K562 (cell line): ENCODE measurements around the gene CFAP54. TPM values are rescaled to one million over a fixed set of nuclear protein-coding genes. Genes with fewer than 3 reads are reported as not detected.

Experiments
- ATAC-seq: fragments of 200-7000 bp; cut with Tn5 transposase; 3 replicates; pipeline ENCODE4 v1.9.1; 2020; ENCODE audit warnings: moderate library complexity
- BruUV-seq: library from RNA; stranded (reverse); fragments of 400-500 nt; replicated peaks from 2 replicates; lab custom pipeline; 2021; lab: Mats Ljungman, UMichigan
- CTCF ChIA-PET: fragments of 300-600 bp; formaldehyde crosslinking; extraction: SDS; loops from one replicate; lab custom pipeline; 2021; ENCODE audit warnings: low intra/inter-chr PET ratio; lab: Yijun Ruan, JAX
- POLR2A ChIA-PET: fragments of 300-600, 350-650 bp; sonication (Branson Sonifier 250); formaldehyde crosslinking; extraction: SDS; loops from one replicate; lab custom pipeline; 2021; ENCODE audit warnings: antibody characterized with exemption, inconsistent platforms; lab: Yijun Ruan, JAX
- DNase-seq, 4 experiments: peaks; one replicate each; pipeline versions ENCODE4 v3.0.0 to v3.0.0-alpha.2; 2011 to 2018; ENCODE audit warnings: low spot score in 3 of 4, mixed read lengths in 3 of 4; ENCODE audit errors: extremely low read depth in 1 of 4
- FAIRE-seq: peaks from 2 replicates; lab custom pipeline; 2011; peaks lifted over from hg19 to GRCh38; lab: Jason Lieb, UNC
- H2AFZ ChIP-seq: 2 replicates; pipeline ENCODE4 v1.6.0; 2011; ENCODE audit warnings: low read depth, low read length, control low read depth, inconsistent platforms
- H3K27ac ChIP-seq: fragments of 200-600 bp; 3 replicates; pipeline ENCODE4 v1.8.0; 2011; ENCODE audit warnings: low read depth, mild to moderate bottlenecking, control low read depth, inconsistent platforms, low read length, moderate library complexity, mixed read lengths; ENCODE audit errors: extremely low read depth
- H3K27me3 ChIP-seq, 2 experiments: fragments of 300-600 bp in 1 of 2; 2 replicates in 1 of 2; 3 replicates in 1 of 2; pipeline versions ENCODE4 v1.6.0 to v1.8.0; 2011; ENCODE audit warnings: inconsistent platforms in 2 of 2, low read length in 2 of 2, mild to moderate bottlenecking in 1 of 2, mixed read lengths in 1 of 2, moderate library complexity in 1 of 2; ENCODE audit not compliant: control insufficient read depth in 2 of 2, insufficient read depth in 2 of 2
- H3K36me3 ChIP-seq: fragments of 300-600 bp; 3 replicates; pipeline ENCODE4 v1.8.0; 2011; ENCODE audit warnings: mild to moderate bottlenecking, low read length, inconsistent platforms; ENCODE audit not compliant: control insufficient read depth, insufficient read depth
- H3K4me1 ChIP-seq, 2 experiments: fragments of 200-600 bp in 1 of 2; replicated peaks in 1 of 2; 2 replicates in 1 of 2; 3 replicates in 1 of 2; pipeline versions ENCODE4 v1.5.1 to v1.8.0; 2011; ENCODE audit warnings: inconsistent platforms in 2 of 2, low read length in 2 of 2, mild to moderate bottlenecking in 1 of 2, mixed read lengths in 1 of 2, moderate library complexity in 1 of 2; ENCODE audit not compliant: control insufficient read depth in 2 of 2, insufficient read depth in 2 of 2
- H3K4me2 ChIP-seq: 2 replicates; pipeline ENCODE4 v1.6.1; 2011; ENCODE audit warnings: low read length, control low read depth, inconsistent platforms, mixed read lengths; ENCODE audit not compliant: insufficient read depth
- H3K4me3 ChIP-seq: fragments of 200-600 bp; sonication (generic), shearing (Covaris generic); 2 replicates; pipeline ENCODE4 v1.5.1; 2016; ENCODE audit warnings: control low read depth, inconsistent platforms
- H3K79me2 ChIP-seq: fragments of 200-600 bp; 3 replicates; pipeline ENCODE4 v1.8.0; 2011; ENCODE audit warnings: low read length, inconsistent platforms; ENCODE audit not compliant: control insufficient read depth, insufficient read depth
- H3K9ac ChIP-seq, 2 experiments: 2 replicates each; pipeline versions ENCODE4 v1.6.0 to v1.6.1; 2011; ENCODE audit warnings: low read depth in 2 of 2, low read length in 2 of 2, control low read depth in 1 of 2, inconsistent platforms in 1 of 2, mild to moderate bottlenecking in 1 of 2, mixed read lengths in 1 of 2; ENCODE audit not compliant: insufficient read depth in 1 of 2
- H3K9me1 ChIP-seq: one replicate; pipeline ENCODE4 v1.6.0; 2011; ENCODE audit warnings: inconsistent platforms, mild to moderate bottlenecking, low read length, moderate library complexity; ENCODE audit not compliant: control insufficient read depth, insufficient read depth
- H3K9me3 ChIP-seq: replicated peaks from 2 replicates; pipeline ENCODE4 v1.5.1; 2011; ENCODE audit warnings: low read depth, low read length, inconsistent platforms; ENCODE audit not compliant: control insufficient read depth, insufficient read depth
- H4K20me1 ChIP-seq: replicated peaks from 2 replicates; pipeline ENCODE4 v1.6.1; 2011; ENCODE audit warnings: low read length, inconsistent platforms, mixed read lengths; ENCODE audit not compliant: control insufficient read depth, insufficient read depth
- ASH1L ChIP-seq: fragments of 450-650 bp; IDR thresholded peaks from 2 replicates; pipeline ENCODE4 v1.6.1; 2018; ENCODE audit warnings: borderline replicate concordance, mild to moderate bottlenecking, low read depth; ENCODE audit not compliant: partially characterized antibody
- CHD1 ChIP-seq: fragments of 200-600 bp; sonication (generic); IDR thresholded peaks from one replicate; pipeline ENCODE4 v1.6.1; 2012; ENCODE audit warnings: mild to moderate bottlenecking, moderate library complexity, low read length, inconsistent platforms
- CREB3 ChIP-seq: fragments of 450-650 bp; conservative IDR thresholded peaks from 2 replicates; pipeline ENCODE4 v1.6.1; 2016; ENCODE audit warnings: missing genetic modification characterization, low read depth, mild to moderate bottlenecking, missing compliant biosample characterization, moderate library complexity
- MEF2A ChIP-seq: IDR thresholded peaks from 2 replicates; pipeline ENCODE4 v1.6.1; 2011; ENCODE audit warnings: low read depth, mild to moderate bottlenecking, low read length, moderate library complexity; ENCODE audit not compliant: control insufficient read depth
- MIER1 ChIP-seq: fragments of 450-650 bp; IDR thresholded peaks from 2 replicates; pipeline ENCODE4 v1.6.1; 2016; ENCODE audit warnings: antibody characterized with exemption, mild to moderate bottlenecking, low read depth
- NBN ChIP-seq: fragments of 450-650 bp; IDR thresholded peaks from 2 replicates; pipeline ENCODE4 v1.6.1; 2016; ENCODE audit warnings: low read depth, mild to moderate bottlenecking
- NFIX ChIP-seq: fragments of 250-450 bp; sonication (Bioruptor Pico); IDR thresholded peaks from 2 replicates; pipeline ENCODE4 v1.4.0; 2020; ENCODE audit warnings: low read depth, mild to moderate bottlenecking, moderate library complexity
- NR1H2 ChIP-seq: sonication (generic); formaldehyde crosslinking; IDR thresholded peaks from 2 replicates; pipeline ENCODE4 v1.4.0; 2020; ENCODE audit warnings: mild to moderate bottlenecking, missing genetic modification reagents
- PATZ1 ChIP-seq: fragments of 250-450 bp; sonication (Bioruptor Pico); IDR thresholded peaks from 2 replicates; pipeline ENCODE4 v1.5.0; 2020; ENCODE audit warnings: mild to moderate bottlenecking, borderline replicate concordance
- PHF20 ChIP-seq: fragments of 450-650 bp; IDR thresholded peaks from 2 replicates; pipeline ENCODE4 v1.6.1; 2018; ENCODE audit not compliant: partially characterized antibody
- PTTG1 ChIP-seq: fragments of 450-650 bp; IDR thresholded peaks from 2 replicates; pipeline ENCODE4 v1.6.1; 2016; ENCODE audit warnings: low read depth, mild to moderate bottlenecking, missing genetic modification characterization, missing compliant biosample characterization
- RAD21 ChIP-seq, 2 experiments: fragments of 250-450 bp in 1 of 2; fragments of 450-650 bp in 1 of 2; sonication (Bioruptor Pico) in 1 of 2; formaldehyde crosslinking in 1 of 2; IDR thresholded peaks in 1 of 2; conservative IDR thresholded peaks in 1 of 2; 2 replicates each; pipeline versions ENCODE4 v1.4.0 to v1.8.0; 2020 to 2022; ENCODE audit warnings: mild to moderate bottlenecking in 2 of 2, moderate library complexity in 1 of 2
- U2AF2 ChIP-seq: fragments of 200-400 bp; formaldehyde crosslinking; optimal IDR thresholded peaks from 2 replicates; pipeline ENCODE3; 2017; ENCODE audit warnings: low read depth, mild to moderate bottlenecking, low read length
- YY1 ChIP-seq, 3 experiments: IDR thresholded peaks; 2 replicates each; pipeline ENCODE4 v1.6.1; 2011; ENCODE audit warnings: low read length in 2 of 3, mild to moderate bottlenecking in 2 of 3, moderate library complexity in 2 of 3, borderline replicate concordance in 1 of 3, control low read depth in 1 of 3, low read depth in 1 of 3; ENCODE audit not compliant: insufficient read depth in 3 of 3, insufficient replicate concordance in 2 of 3, control insufficient read depth in 1 of 3, insufficient read length in 1 of 3; ENCODE audit errors: extremely low read depth in 1 of 3
- ZNF146 ChIP-seq: IDR thresholded peaks from one replicate; pipeline ENCODE4 v1.6.1; 2018; ENCODE audit warnings: missing compliant biosample characterization; ENCODE audit not compliant: unreplicated experiment
- ZNF274 ChIP-seq: IDR thresholded peaks from 2 replicates; pipeline ENCODE4 v1.6.1; 2011; ENCODE audit warnings: low read depth, mild to moderate bottlenecking, low read length, moderate library complexity, borderline replicate concordance
- ZNF311 ChIP-seq: fragments of 250-450 bp; sonication (Bioruptor Pico); IDR thresholded peaks from 2 replicates; pipeline ENCODE4 v1.4.0; 2020; ENCODE audit warnings: mild to moderate bottlenecking, moderate library complexity
- WGBS: fragments of 100-300 bp; shearing (Covaris generic); methylation state at CpG from one replicate; pipeline ENCODE4 v1.1.6; 2016; ENCODE audit warnings: low coverage, mixed read lengths; ENCODE audit not compliant: insufficient coverage; ENCODE audit errors: missing lambda C conversion rate; 5-methylcytosine and 5-hydroxymethylcytosine counted together
- in situ Hi-C: fragments of 300-500 bp; cut with MboI; formaldehyde crosslinking; loops from 4 replicates; pipeline ENCODE4 v1.15.0; 2018; ENCODE audit warnings: inconsistent platforms, mixed read lengths
- intact Hi-C: fragments of 100-400 bp; cut with micrococcal nuclease; formaldehyde crosslinking; loops from 2 replicates; pipeline ENCODE4 v1.14.2; 2022
- polyA plus RNA-seq, 8 experiments: library from polyadenylated mRNA; depleted of rRNA in 4 of 8; stranded (reverse) in 5 of 8; unstranded in 3 of 8; fragments of >200 nt; fragmentation: Nextera tagmentation in 2 of 8; fragmentation: Illumina TruSeq in 1 of 8; extraction: Ambion mirVana in 2 of 8; extraction: Trizol in 1 of 8; gene quantifications; 2 replicates each; pipeline versions ENCODE4 v1.2.1 to v1.2.3, GENCODE V29; 2011 to 2014; ENCODE audit warnings: inconsistent platforms in 1 of 8, missing spikeins in 1 of 8
- total RNA-seq, 7 experiments: library from RNA; depleted of rRNA in 6 of 7; stranded (reverse); fragments of >200 nt in 6 of 7; fragmentation: Illumina TruSeq in 2 of 7; extraction: Trizol in 2 of 7; gene quantifications; 2 replicates each; pipeline versions ENCODE4 v1.2.1 to v1.2.3, GENCODE V29; 2011 to 2021; ENCODE audit warnings: low replicate concordance in 1 of 7

The CFAP54 gene
- total and polyA plus RNA-seq, 9 of the 15 experiments (the other 6 are each of a cell fraction or from before 2014, with no cell fraction given): 0.03 to 0.23 (median 0.10) TPM; not detected in 3

- TF ChIP-seq YY1 (IDR thresholded peaks at IDR 0.05; ENCODE audit: borderline replicate concordance in 1 of 3, control insufficient read depth in 1 of 3, extremely low read depth in 1 of 3, insufficient read depth in 3 of 3, insufficient read length in 1 of 3, insufficient replicate concordance in 2 of 3, low read depth in 1 of 3, low read length in 2 of 3): no peak
- no peak for TF ChIP-seq PTTG1 (tag)
- TF ChIP-seq ZNF274: no peak
- TF ChIP-seq U2AF2: no peak
- TF ChIP-seq CREB3 (tag): no peak
- TF ChIP-seq, all 486 proteins: peak for 0
Observed at GRCh38 chr12:96585977-96586376, 96.6 kb downstream of the CFAP54 start (continued).

- FAIRE-seq (no peak), DNase-seq (no peak), ATAC-seq (no peak)
- in situ Hi-C loops (no loop called here), intact Hi-C loops (no loop called here)
- Histone ChIP-seq H3K4me3 (no peak overlapping the region), H3K4me1 (no peaks in the 10 kb centered on the region), H3K79me2 (no peaks in the 10 kb centered on the region), H3K9me3 (no peaks in the 10 kb centered on the region), H3K27ac (no peak overlapping the region), H3K9me1 (no peaks in the 10 kb centered on the region), H3K27me3 (no peaks in the 10 kb centered on the region), H3K9ac (no peak overlapping the region), H3K4me2 (no peak overlapping the region), H2AFZ (no peak overlapping the region), H3K36me3 (no peaks in the 10 kb centered on the region), H4K20me1 (no peaks in the 10 kb centered on the region)
- WGBS: 0% methylated on average over 2 of the region's 2 CpGs
- ChIA-PET POLR2A (no interaction called here), CTCF (no interaction called here)
- no TSS peak for BruUV-seq
- TF ChIP-seq ZNF311 (no peak), ASH1L (no peak), NBN (no peak), PHF20 (no peak), NFIX (CRISPR knock-in tag) (no peak), NR1H2 (CRISPR knock-in tag) (no peak), MIER1 (no peak), PATZ1 (no peak), MEF2A (no peak), CHD1 (no peak), RAD21 (CRISPR knock-in tag; conservative IDR thresholded peaks at IDR 0.05 in 1 of 2, IDR thresholded peaks at IDR 0.05 in 1 of 2) (no peak), ZNF146 (CRISPR knock-in tag) (no peak), PTTG1 (tag) (no peak)
Observed at GRCh38 chr12:96587691-96588090, 98.3 kb downstream of the CFAP54 start.
